Urothelium cell line (cell line): ENCODE results near the gene NRDC.
"Not testable (repeated sequence)": the region's sequence is repeated elsewhere in the genome, so short reads cannot be mapped to it uniquely, and the experiment has no call there.

ENCODE experiments used
- DNase-seq: peaks from one replicate; pipeline ENCODE4 v3.0.0; 2011; ENCODE audit warnings: low spot score, mixed read lengths
- FAIRE-seq: peaks from 2 replicates; lab custom pipeline; 2011; peaks lifted over from hg19 to GRCh38; lab: Jason Lieb, UNC

Gene NRDC

GRCh38 chr1:51894748-51895147 is 16.2 kb upstream of the NRDC start:
- not testable (repeated sequence) for FAIRE-seq, DNase-seq

GRCh38 chr1:51878308-51878615 is 265 bp downstream of the NRDC start:
- DNase-seq, result no peak
- FAIRE-seq, result no peak

GRCh38 chr1:51877434-51878307 is 856 bp downstream of the NRDC start:
- DNase-seq (no peak), FAIRE-seq (no peak)

- no peak for FAIRE-seq
- no peak for DNase-seq
These were observed 2.7 kb downstream of the NRDC start for GRCh38 chr1:51875836-51876235.

- FAIRE-seq, result no peak
- DNase-seq, result no peak
These were observed 3.2 kb downstream of the NRDC start for GRCh38 chr1:51875291-51875772.

GRCh38 chr1:51873270-51873669 is 5.3 kb downstream of the NRDC start:
- FAIRE-seq, DNase-seq: not testable (repeated sequence)

- FAIRE-seq, result no peak
- DNase-seq, result no peak
These were observed 7.1 kb downstream of the NRDC start for GRCh38 chr1:51871351-51871975.

GRCh38 chr1:51870603-51871350 is 7.8 kb downstream of the NRDC start:
- DNase-seq (no peak), FAIRE-seq (no peak)

GRCh38 chr1:51867479-51868232 is 10.9 kb downstream of the NRDC start:
- DNase-seq, result no peak
- FAIRE-seq, result no peak

GRCh38 chr1:51863384-51863783 is 15.1 kb downstream of the NRDC start:
- FAIRE-seq (no peak), DNase-seq (no peak)

- DNase-seq, result no peak
- no peak for FAIRE-seq
These were observed 16.9 kb downstream of the NRDC start for GRCh38 chr1:51861669-51862068.

- FAIRE-seq, result no peak
These were observed 18.8 kb downstream of the NRDC start for GRCh38 chr1:51859735-51860134.

GRCh38 chr1:51859333-51859732 is 19.2 kb downstream of the NRDC start:
- DNase-seq (no peak), FAIRE-seq (no peak)

More at GRCh38 chr1:51859735-51860134, 18.8 kb downstream of the NRDC start:
- no peak for DNase-seq

- DNase-seq, result no peak
These were observed 19.6 kb downstream of the NRDC start for GRCh38 chr1:51858892-51859291.

GRCh38 chr1:51856745-51857144 is 21.8 kb downstream of the NRDC start:
- FAIRE-seq (no peak), DNase-seq (no peak)

More at GRCh38 chr1:51858892-51859291, 19.6 kb downstream of the NRDC start:
- no peak for FAIRE-seq

- DNase-seq (no peak), FAIRE-seq (no peak)
These were observed 22.9 kb downstream of the NRDC start for GRCh38 chr1:51855624-51856023.

- DNase-seq (no peak), FAIRE-seq (no peak)
These were observed 25.2 kb downstream of the NRDC start for GRCh38 chr1:51853360-51853759.

GRCh38 chr1:51851882-51852396 is 26.6 kb downstream of the NRDC start:
- no peak for FAIRE-seq

GRCh38 chr1:51850420-51851223 is 27.9 kb downstream of the NRDC start:
- DNase-seq (no peak), FAIRE-seq (no peak)

More at GRCh38 chr1:51851882-51852396, 26.6 kb downstream of the NRDC start:
- DNase-seq, result no peak
